ENCODE measurements around the gene MRPL14.
"Not testable (repeated sequence)": the region's sequence is repeated elsewhere in the genome, so short reads cannot be mapped to it uniquely, and the experiment has no call there.

MRPL14 gene

GRCh38 chr6:44149369-44150012, 22.2 kb upstream of the MRPL14 start:
- no peak for DNase-seq (ENCODE audit: low spot score)
- no peak for TF ChIP-seq CTCF (IDR thresholded peaks at IDR 0.05)
- Histone ChIP-seq H3K27ac (no peak overlapping the region), H3K4me3 (no peak overlapping the region)

GRCh38 chr6:44148306-44148705, 21.1 kb upstream of the MRPL14 start:
- H3K27ac ChIP-seq, result no peak overlapping the region
- no peak for DNase-seq (ENCODE audit: low spot score)
- H3K4me3 ChIP-seq, result no peak overlapping the region
- TF ChIP-seq CTCF (IDR thresholded peaks at IDR 0.05), result no peak

DNA sequence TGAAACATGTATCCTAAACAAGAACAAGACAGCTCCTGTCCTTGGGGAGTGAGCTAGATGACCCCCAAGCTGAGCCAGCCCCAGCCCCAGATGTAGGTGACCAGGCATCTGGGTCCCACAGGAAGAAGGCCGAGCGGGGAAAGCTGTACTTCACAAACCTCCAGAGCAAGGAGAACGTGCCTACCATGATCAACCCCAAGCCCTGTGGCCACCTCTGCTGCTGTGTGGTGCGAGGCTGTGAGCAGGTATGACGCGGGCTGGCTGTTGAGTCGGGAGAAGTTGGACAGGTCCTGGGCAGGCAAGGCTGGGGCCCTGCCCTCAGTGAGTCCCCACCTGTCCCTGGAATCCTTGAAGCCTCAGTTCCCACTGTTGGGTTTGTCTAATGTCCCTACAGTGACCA, 20.0 kb upstream of the MRPL14 start:
- Histone ChIP-seq H3K4me3 (no peak overlapping the region), H3K27ac (no peak overlapping the region)
- no peak for DNase-seq (ENCODE audit: low spot score)
- no peak for TF ChIP-seq CTCF (IDR thresholded peaks at IDR 0.05)

- H3K4me3 ChIP-seq, result no peak overlapping the region
- TF ChIP-seq CTCF (IDR thresholded peaks at IDR 0.05), result no peak
- no peak for DNase-seq (ENCODE audit: low spot score)
- no peak overlapping the region for H3K27ac ChIP-seq
Observed at GRCh38 chr6:44146685-44147084, 19.4 kb upstream of the MRPL14 start.

GRCh38 chr6:44145839-44146238, 18.6 kb upstream of the MRPL14 start:
- Histone ChIP-seq H3K4me3 (no peak overlapping the region), H3K27ac (no peak overlapping the region)
- TF ChIP-seq CTCF (IDR thresholded peaks at IDR 0.05), result no peak
- DNase-seq (ENCODE audit: low spot score), result no peak

DNA sequence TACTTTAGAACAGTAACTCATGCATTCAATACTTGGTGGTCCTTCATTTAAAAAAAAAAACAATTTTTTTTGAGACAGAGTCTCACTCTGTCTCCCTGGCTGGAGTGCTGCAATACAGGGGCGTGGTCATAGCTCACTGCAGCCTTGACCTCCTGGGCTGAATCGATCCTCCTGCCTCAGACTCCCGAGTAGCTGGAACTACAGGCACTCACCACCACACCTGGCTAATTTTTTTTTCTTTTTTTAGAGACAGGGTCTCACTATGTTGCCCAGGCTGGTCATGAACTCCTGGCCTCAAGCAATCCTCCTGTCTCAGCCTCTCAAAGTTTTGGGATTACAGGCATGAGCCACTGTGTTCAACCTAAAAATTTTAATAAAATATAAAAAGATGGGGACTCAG, 17.3 kb upstream of the MRPL14 start:
- H3K4me3 ChIP-seq; DNase-seq (ENCODE audit: low spot score); H3K27ac ChIP-seq: not testable (repeated sequence)

DNA sequence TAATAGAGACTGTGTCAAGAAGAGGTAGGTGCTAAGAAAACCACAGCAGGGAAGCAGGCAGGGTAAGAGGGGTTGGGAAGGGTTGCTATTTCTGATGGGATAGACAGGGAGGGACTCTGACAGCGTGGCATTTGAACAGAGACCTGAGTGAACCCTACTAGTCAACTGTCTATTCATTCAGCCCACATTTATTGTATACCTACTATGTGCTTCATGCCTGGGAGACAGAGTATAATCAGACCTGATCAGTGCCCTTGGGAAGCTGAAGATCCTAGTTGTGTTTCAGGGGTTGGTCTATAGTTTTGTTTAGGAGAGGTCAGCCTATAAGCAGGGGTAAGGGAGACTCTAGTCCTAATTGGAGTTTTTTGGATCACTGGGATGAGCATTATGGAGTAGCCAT, 16.5 kb upstream of the MRPL14 start:
- no peak for DNase-seq (ENCODE audit: low spot score)
- TF ChIP-seq CTCF (IDR thresholded peaks at IDR 0.05), result no peak
- H3K27ac ChIP-seq, result no peak overlapping the region
- no peak overlapping the region for H3K4me3 ChIP-seq

GRCh38 chr6:44142835-44143234, 15.6 kb upstream of the MRPL14 start:
- no peak overlapping the region for H3K27ac ChIP-seq
- DNase-seq (ENCODE audit: low spot score), result no peak
- no peak overlapping the region for H3K4me3 ChIP-seq
- no peak for TF ChIP-seq CTCF (IDR thresholded peaks at IDR 0.05)
